ENCODE data around the gene MED9.

MED9 gene

DNA sequence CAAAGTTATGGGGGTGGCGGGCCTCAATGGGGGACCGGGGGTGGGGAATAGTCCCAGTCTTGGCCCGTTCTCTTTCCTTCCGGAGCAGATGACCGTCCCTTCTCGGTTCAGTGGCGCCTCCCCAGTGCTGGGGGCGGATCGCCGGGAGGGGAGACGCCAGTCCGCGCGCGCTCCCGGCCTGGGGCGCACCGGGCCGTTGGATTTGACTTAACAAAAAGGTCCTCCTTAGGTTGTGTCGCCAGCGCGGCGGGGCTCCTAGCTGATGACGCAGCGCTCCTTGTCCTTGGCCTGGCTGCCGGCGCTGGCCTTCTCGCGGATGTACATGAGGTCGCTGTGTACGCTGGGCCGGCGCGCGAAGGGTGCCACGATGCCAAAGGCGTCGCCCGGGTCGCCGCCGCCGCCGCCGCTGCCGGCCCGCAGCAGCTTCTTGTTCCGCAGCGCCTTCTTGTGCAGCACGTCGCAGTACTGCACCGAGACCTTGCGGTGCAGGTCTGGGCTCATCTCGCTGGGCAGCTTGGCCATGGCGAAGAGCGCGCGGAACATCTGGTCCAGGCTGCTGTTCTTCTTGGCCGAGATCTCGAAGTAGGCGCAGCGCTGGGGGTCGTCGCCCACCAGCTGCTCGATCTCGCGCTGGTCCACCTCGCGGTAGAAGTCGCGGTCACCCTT, 18.2 kb downstream of the MED9 start:
- Histone ChIP-seq H3K9ac (ENCODE audit: insufficient read length) (no peak overlapping the region), H3K4me3 (no peak overlapping the region; the same call in 1 of the 2 replicates), H3K9me3 (ENCODE audit: low read depth, low read length) (no peaks in the 10 kb centered on the region), H3K27ac (no peak overlapping the region), H3K36me3 (ENCODE audit: insufficient read depth, low read length) (no peaks in the 10 kb centered on the region; the same call in 1 of the 2 replicates)
- TF ChIP-seq EZH2 (IDR thresholded peaks at IDR 0.05) (peak; percentile 63), POLR2AphosphoS5 (IDR thresholded peaks at IDR 0.05; ENCODE audit: borderline replicate concordance, low read depth, low read length) (no peak)
- no peak for DNase-seq (ENCODE audit: low read depth, low spot score)

DNA sequence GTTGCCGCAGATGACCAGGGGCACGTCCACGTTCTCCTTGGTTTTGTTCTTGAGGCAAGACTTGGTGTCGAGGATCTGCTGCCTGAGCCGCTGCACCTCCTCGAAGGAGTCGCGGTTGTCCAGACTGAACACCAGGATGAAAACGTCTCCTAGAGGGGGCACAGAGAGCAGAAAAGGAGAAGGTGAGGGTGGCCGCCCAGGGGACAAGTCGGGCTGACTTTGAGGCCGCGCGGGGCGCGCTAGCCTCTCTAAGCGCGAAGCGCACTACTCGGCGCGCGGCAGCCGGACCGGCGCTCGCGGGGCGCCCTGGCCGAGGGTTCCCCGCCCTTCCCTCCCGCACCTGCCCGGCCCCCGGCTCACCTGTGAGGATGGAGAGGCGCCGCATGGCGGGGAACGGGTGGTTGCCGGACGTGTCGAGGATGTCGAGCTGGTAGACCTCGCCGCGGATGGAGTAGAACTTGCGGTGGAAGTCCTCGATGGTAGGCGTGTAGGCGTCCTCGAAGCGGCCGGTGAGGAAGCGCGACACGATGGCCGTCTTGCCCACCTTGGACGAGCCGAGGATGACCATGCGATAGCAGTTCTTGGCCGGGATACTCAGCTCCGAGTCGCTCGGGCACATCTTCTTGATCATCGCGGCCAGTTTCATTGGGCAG, 18.9 kb downstream of the MED9 start:
- no peak for TF ChIP-seq POLR2AphosphoS5 (IDR thresholded peaks at IDR 0.05; ENCODE audit: borderline replicate concordance, low read depth, low read length)
- TF ChIP-seq FOXP2 (optimal IDR thresholded peaks at IDR 0.05; ENCODE audit: control extremely low read depth, extremely low read length, insufficient read depth) = no peak
- no peak for TF ChIP-seq EZH2 (IDR thresholded peaks at IDR 0.05)
- H3K9ac ChIP-seq (ENCODE audit: insufficient read length) = peak overlapping the region; percentile 20
- DNase-seq (ENCODE audit: low read depth, low spot score) = no peak
- H3K36me3 ChIP-seq (ENCODE audit: insufficient read depth, low read length) = no peaks in the 10 kb centered on the region; the same call in 1 of the 2 replicates
- H3K4me3 ChIP-seq = peak overlapping the region; percentile 86
- no peaks in the 10 kb centered on the region for H3K9me3 ChIP-seq (ENCODE audit: low read depth, low read length)
- H3K27ac ChIP-seq = no peak overlapping the region

DNA sequence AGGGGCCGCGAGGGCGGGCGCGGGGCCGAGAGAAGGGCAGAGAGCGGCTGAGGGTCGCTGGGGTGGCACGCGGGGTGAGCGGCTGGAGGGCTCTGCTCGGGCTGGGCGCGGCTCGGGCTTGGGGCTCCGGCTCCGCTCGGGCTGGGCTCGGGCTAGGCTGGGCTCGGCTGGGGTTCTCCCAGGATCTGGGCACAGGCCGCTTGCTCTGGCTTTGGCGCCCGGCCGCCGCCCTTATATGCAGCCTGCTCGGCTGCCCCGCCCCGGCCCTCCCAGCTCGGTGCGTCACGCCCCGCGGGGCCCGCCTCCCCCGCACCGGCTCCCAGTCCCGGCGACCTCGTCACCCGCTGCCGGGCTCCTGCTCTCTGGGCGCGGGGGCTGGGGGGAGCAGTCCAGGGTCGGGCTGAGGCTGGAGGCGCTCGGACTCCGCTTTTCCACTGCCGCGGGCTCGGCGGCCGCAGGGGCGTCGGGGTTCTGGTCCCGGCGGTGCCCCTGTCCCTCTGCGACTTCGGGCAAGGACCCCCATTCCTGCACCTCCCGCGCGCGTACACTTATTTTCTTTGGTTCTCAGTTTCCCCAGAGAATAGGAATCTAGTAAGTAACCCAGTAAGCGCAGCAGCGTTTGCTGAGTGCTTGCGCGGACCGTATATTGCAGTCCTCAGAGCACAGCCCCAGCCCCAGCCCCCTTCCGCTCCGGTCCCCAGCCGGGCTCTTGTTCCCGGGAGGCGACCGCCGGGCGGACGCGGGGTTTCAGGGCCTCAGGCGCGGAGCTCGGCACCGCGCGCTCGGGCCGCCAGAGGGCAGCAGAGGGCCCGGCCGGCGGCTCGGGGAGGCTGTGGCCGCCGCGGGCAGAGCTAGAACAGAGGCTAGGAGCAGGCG, 19.6 kb downstream of the MED9 start, which contains the start of gene RASD1:
TSS of gene RASD1 (minus strand) at position 207 of the 876 bp plus-strand sequence. CDS start 214 bp downstream, outside the sequence.
- DNase-seq (ENCODE audit: low read depth, low spot score) = no peak
- H3K9me3 ChIP-seq (ENCODE audit: low read depth, low read length) = no peaks in the 10 kb centered on the region
- TF ChIP-seq EZH2 (IDR thresholded peaks at IDR 0.05) = no peak
- TF ChIP-seq POLR2AphosphoS5 (IDR thresholded peaks at IDR 0.05; ENCODE audit: borderline replicate concordance, low read depth, low read length) = no peak; the same call in 1 of the 2 replicates
- peak within 1 kb of the TSS; percentile 37 for H3K9ac ChIP-seq (ENCODE audit: insufficient read length)
- H3K4me3 ChIP-seq = peak within 1 kb of the TSS; percentile 86
- H3K27ac ChIP-seq = no peak within 1 kb of the TSS
- H3K36me3 ChIP-seq (ENCODE audit: insufficient read depth, low read length) = no peaks in the 10 kb centered on the region; the same call in 1 of the 2 replicates

DNA sequence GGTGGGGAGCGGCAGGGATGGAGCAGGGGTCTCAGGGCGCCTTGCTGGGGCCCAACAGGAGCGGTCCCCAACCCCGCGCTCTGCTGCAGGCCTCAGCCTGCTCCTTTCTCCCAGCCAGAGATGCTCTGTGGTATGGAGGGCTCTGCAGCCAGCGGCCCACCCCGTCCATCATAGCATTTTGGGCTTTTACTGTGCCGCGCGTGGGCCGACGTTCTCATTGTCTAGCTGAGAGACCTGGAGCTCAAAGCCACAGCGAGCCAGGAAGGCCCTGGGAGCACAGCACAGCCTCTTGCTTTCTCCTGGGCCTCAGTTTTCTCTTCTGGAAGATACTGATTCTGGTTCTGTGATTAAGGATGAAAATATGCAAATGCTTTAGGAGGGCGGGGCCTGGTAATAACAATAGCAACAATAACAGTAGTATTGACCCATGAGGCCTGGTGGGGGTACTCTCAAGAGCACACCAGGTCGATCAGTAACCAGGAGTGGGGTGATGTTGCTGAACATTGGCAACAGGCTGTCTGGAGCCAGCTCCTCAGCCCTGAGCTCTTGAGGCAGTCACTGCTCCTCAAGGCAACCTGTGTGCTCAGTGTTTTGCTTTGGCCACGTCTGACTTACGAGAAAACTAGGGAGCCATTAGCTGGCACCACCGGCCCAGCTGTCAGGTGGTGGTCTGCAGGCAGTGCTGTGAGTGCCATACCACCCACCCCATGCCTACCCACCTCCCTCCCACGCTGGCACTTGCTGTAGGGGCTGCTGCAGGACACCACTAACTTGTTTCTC, 20.5 kb downstream of the MED9 start:
- H3K9ac ChIP-seq (ENCODE audit: insufficient read length) = no peak overlapping the region
- H3K9me3 ChIP-seq (ENCODE audit: low read depth, low read length) = no peaks in the 10 kb centered on the region
- DNase-seq (ENCODE audit: low read depth, low spot score) = no peak
- TF ChIP-seq POLR2AphosphoS5 (IDR thresholded peaks at IDR 0.05; ENCODE audit: borderline replicate concordance, low read depth, low read length) (no peak), FOXP2 (optimal IDR thresholded peaks at IDR 0.05; ENCODE audit: control extremely low read depth, extremely low read length, insufficient read depth) (no peak), EZH2 (IDR thresholded peaks at IDR 0.05) (no peak)
- H3K27ac ChIP-seq = no peak overlapping the region
- peak overlapping the region; percentile 86 for H3K4me3 ChIP-seq
- no peaks in the 10 kb centered on the region; the same call in 1 of the 2 replicates for H3K36me3 ChIP-seq (ENCODE audit: insufficient read depth, low read length)

DNA sequence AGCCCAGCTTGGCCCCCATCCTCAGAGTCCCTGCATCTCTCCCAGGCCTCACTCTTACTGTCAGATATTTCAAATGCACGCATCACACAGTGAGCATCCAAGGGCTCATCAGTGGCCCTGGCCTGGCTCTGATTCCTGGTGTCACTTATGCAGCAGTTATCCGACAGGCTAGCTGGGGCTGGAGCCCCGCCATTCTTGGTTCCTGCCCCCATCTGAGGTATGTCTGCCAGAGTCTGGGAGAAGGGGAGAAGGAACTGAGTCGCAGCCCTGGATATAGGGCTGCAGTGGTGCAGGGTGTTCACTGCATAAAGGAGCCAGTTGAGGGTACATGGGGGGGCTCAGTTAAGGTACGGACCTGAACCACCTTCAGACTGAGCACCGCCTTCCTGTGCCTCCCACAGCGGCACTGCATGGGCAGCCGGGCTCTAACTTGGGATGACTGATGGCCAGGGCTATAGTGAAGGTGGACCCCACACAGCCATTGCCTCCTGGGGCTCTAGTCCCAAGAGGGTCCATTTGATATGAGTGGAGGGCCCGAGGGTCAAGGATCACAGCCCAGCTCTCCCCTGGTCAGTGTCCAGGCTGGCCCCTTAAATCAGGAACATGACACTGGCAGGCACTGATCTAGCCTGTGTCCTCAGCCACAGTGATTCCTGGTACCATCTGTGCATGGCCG, 21.2 kb downstream of the MED9 start:
- Histone ChIP-seq H3K4me3 (no peak overlapping the region), H3K9ac (ENCODE audit: insufficient read length) (no peak overlapping the region), H3K27ac (no peak overlapping the region), H3K9me3 (ENCODE audit: low read depth, low read length) (no peaks in the 10 kb centered on the region), H3K36me3 (ENCODE audit: insufficient read depth, low read length) (no peaks in the 10 kb centered on the region)
- DNase-seq (ENCODE audit: low read depth, low spot score) = no peak
- TF ChIP-seq EZH2 (IDR thresholded peaks at IDR 0.05) (no peak), POLR2AphosphoS5 (IDR thresholded peaks at IDR 0.05; ENCODE audit: borderline replicate concordance, low read depth, low read length) (no peak), FOXP2 (optimal IDR thresholded peaks at IDR 0.05; ENCODE audit: control extremely low read depth, extremely low read length, insufficient read depth) (no peak)

DNA sequence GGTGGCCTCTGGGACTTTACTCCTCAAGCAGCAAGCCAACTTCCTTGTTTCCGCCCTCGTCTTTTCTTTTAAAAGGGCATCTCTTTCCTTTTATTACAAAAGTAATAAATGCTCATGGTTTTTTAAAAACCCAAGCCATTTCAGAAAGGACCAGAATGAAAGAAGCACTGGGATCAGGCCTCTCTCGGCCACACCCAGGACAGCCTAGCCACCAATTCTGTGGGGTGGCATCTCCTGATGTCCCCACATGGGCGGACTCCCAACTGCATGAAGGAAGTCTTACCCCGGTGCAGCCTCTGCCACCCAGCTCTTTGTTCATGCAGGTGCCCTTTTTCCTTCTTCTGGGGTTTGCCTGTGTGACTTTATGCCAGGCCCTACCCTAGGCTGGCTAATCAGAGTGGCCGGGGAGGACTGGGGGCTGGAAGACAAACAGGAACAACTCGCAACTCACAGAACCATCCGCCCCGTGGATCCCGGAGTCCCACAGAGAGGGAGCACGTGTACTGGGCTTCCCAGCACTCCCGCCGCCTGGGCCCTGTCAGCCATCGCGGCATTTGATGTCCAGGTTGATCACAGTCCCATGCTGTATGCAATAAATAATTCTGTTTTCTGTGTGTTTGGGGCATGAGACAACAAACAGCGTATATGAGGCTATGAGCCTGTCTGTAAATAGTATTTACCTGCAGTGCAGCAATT, 22.0 kb downstream of the MED9 start:
- H3K36me3 ChIP-seq (ENCODE audit: insufficient read depth, low read length) = no peaks in the 10 kb centered on the region
- no peak overlapping the region for H3K9ac ChIP-seq (ENCODE audit: insufficient read length)
- no peaks in the 10 kb centered on the region for H3K9me3 ChIP-seq (ENCODE audit: low read depth, low read length)
- no peak for DNase-seq (ENCODE audit: low read depth, low spot score)
- H3K4me3 ChIP-seq = no peak overlapping the region
- TF ChIP-seq EZH2 (IDR thresholded peaks at IDR 0.05) (no peak), POLR2AphosphoS5 (IDR thresholded peaks at IDR 0.05; ENCODE audit: borderline replicate concordance, low read depth, low read length) (no peak), FOXP2 (optimal IDR thresholded peaks at IDR 0.05; ENCODE audit: control extremely low read depth, extremely low read length, insufficient read depth) (no peak)
- no peak overlapping the region for H3K27ac ChIP-seq

Measured in SK-N-MC (cell line).